Activated naive CD4-positive, alpha-beta T cell (primary cell): Measurements from ENCODE around the gene CYSTM1.
"Not testable (repeated sequence)": the region's sequence is repeated elsewhere in the genome, so short reads cannot be mapped to it uniquely, and the experiment has no call there.

Experiments used
- DNase-seq, 4 experiments: peaks; one replicate each; lab custom pipeline; 2025; lab: John Stamatoyannopoulos, UW

The CYSTM1 gene

GRCh38 chr5:140178086-140178410 lies 3.1 kb downstream of the CYSTM1 start:
- no peak for DNase-seq

- DNase-seq: no peak
Measured at GRCh38 chr5:140178482-140179116, 3.6 kb downstream of the CYSTM1 start.

- no peak for DNase-seq
Measured at GRCh38 chr5:140181002-140181483, 6.1 kb downstream of the CYSTM1 start.

- DNase-seq: no peak
Measured at GRCh38 chr5:140181525-140181924, 6.5 kb downstream of the CYSTM1 start.

- no peak for DNase-seq
Measured at GRCh38 chr5:140182075-140182711, 7.2 kb downstream of the CYSTM1 start.

GRCh38 chr5:140182803-140183367 lies 7.9 kb downstream of the CYSTM1 start:
- DNase-seq: no peak

- no peak for DNase-seq
Measured at GRCh38 chr5:140185409-140185808, 10.4 kb downstream of the CYSTM1 start.

- DNase-seq: no peak
Measured at GRCh38 chr5:140186267-140186671, 11.3 kb downstream of the CYSTM1 start.

GRCh38 chr5:140189253-140189652 lies 14.3 kb downstream of the CYSTM1 start:
- no peak for DNase-seq

- DNase-seq: no peak
Measured at GRCh38 chr5:140189977-140190871, 15.2 kb downstream of the CYSTM1 start.

- DNase-seq: no peak
Measured at GRCh38 chr5:140190872-140191218, 15.9 kb downstream of the CYSTM1 start.

- no peak for DNase-seq
Measured at GRCh38 chr5:140192715-140193430, 17.9 kb downstream of the CYSTM1 start.

- DNase-seq: no peak
Measured at GRCh38 chr5:140194662-140195061, 19.7 kb downstream of the CYSTM1 start.

GRCh38 chr5:140196115-140196814 lies 21.3 kb downstream of the CYSTM1 start:
- no peak for DNase-seq

- DNase-seq: no peak
Measured at GRCh38 chr5:140197023-140197422, 22.0 kb downstream of the CYSTM1 start.

- not testable (repeated sequence) for DNase-seq
Measured at GRCh38 chr5:140198915-140199314, 23.9 kb downstream of the CYSTM1 start.

GRCh38 chr5:140202078-140202477 lies 27.1 kb downstream of the CYSTM1 start:
- DNase-seq: no peak

- no peak for DNase-seq
Measured at GRCh38 chr5:140202610-140203009, 27.6 kb downstream of the CYSTM1 start.

GRCh38 chr5:140205216-140205615 lies 30.2 kb downstream of the CYSTM1 start:
- no peak for DNase-seq

- DNase-seq: no peak
Measured at GRCh38 chr5:140205952-140206351, 31.0 kb downstream of the CYSTM1 start.

GRCh38 chr5:140207250-140207964 lies 32.4 kb downstream of the CYSTM1 start:
- DNase-seq: no peak
